GM03348 (cell line): ENCODE data around the gene ATAD3B.
"Not testable (repeated sequence)": the region's sequence is repeated elsewhere in the genome, so short reads cannot be mapped to it uniquely, and the experiment has no call there.

Experiments
- DNase-seq: peaks from one replicate; pipeline ENCODE4 v3.0.0; 2012; ENCODE audit warnings: low spot score

ATAD3B gene

GRCh38 chr1:1471389-1472052 lies at the start of gene ATAD3B:
ATAD3B (plus strand) TSS chr1:1471765; CDS start chr1:1471885, 120 bp downstream.
- peak; percentile 97 for DNase-seq

- DNase-seq: peak; percentile 4
These were observed 49.6 kb upstream of the ATAD3B start for GRCh38 chr1:1421907-1422464.

GRCh38 chr1:1422465-1423244 lies 48.9 kb upstream of the ATAD3B start:
- no peak for DNase-seq

GRCh38 chr1:1423245-1423597 lies 48.3 kb upstream of the ATAD3B start:
- no peak for DNase-seq

- no peak for DNase-seq
These were observed 46.9 kb upstream of the ATAD3B start for GRCh38 chr1:1424707-1425106.

- no peak for DNase-seq
These were observed 46.2 kb upstream of the ATAD3B start for GRCh38 chr1:1425426-1425752.

GRCh38 chr1:1425753-1426495 lies 45.6 kb upstream of the ATAD3B start:
- peak; percentile 6 for DNase-seq

GRCh38 chr1:1426496-1427105 lies 45.0 kb upstream of the ATAD3B start:
- DNase-seq: no peak

GRCh38 chr1:1427106-1427819 lies 44.3 kb upstream of the ATAD3B start:
- peak; percentile 69 for DNase-seq

- no peak for DNase-seq
These were observed 43.8 kb upstream of the ATAD3B start for GRCh38 chr1:1427820-1428148.

GRCh38 chr1:1428174-1428573 lies 43.4 kb upstream of the ATAD3B start:
- DNase-seq: no peak

- not testable (repeated sequence) for DNase-seq
These were observed 42.6 kb upstream of the ATAD3B start for GRCh38 chr1:1428967-1429366.

- no peak for DNase-seq
These were observed 41.9 kb upstream of the ATAD3B start for GRCh38 chr1:1429671-1430073.

GRCh38 chr1:1430114-1430982 lies 41.2 kb upstream of the ATAD3B start:
- peak; percentile 84 for DNase-seq

- DNase-seq: peak; percentile 9
These were observed 40.3 kb upstream of the ATAD3B start for GRCh38 chr1:1430992-1431844.

- peak; percentile 13 for DNase-seq
These were observed 39.7 kb upstream of the ATAD3B start for GRCh38 chr1:1431845-1432273.

GRCh38 chr1:1432274-1432950 lies 39.2 kb upstream of the ATAD3B start:
- peak; percentile 6 for DNase-seq

- DNase-seq: peak; percentile 9
These were observed 38.4 kb upstream of the ATAD3B start for GRCh38 chr1:1432951-1433803.
